MM.1S (cell line): ENCODE measurements around the gene EIF2S2.

ENCODE experiments used
- DNase-seq: peaks from one replicate; pipeline ENCODE4 v3.0.0-alpha.2; 2015
- H2AFZ ChIP-seq: fragments of 300-600 bp; sonication (generic); 2 replicates; pipeline ENCODE4 v1.6.0; 2016; ENCODE audit warnings: antibody characterized with exemption, low read length
- H3F3A ChIP-seq: fragments of 300-600 bp; sonication (generic); 2 replicates; pipeline ENCODE4 v1.6.1; 2016; ENCODE audit warnings: mild to moderate bottlenecking, antibody characterized with exemption, low read length, moderate library complexity, mixed read lengths; ENCODE audit not compliant: insufficient read depth
- H3K27ac ChIP-seq: fragments of 300-600 bp; sonication (generic); 2 replicates; pipeline ENCODE4 v1.5.1; 2016; ENCODE audit warnings: mild to moderate bottlenecking, low read length
- H3K27me3 ChIP-seq: fragments of 300-600 bp; sonication (generic); replicated peaks from 2 replicates; pipeline ENCODE4 v1.6.0; 2016; ENCODE audit warnings: low read length; ENCODE audit not compliant: insufficient read depth
- H3K36me3 ChIP-seq: fragments of 300-600 bp; sonication (generic); replicated peaks from 2 replicates; pipeline ENCODE4 v1.6.1; 2016; ENCODE audit warnings: mild to moderate bottlenecking, low read length, mixed read lengths; ENCODE audit not compliant: insufficient read depth
- H3K4me1 ChIP-seq: fragments of 300-600 bp; sonication (generic); 2 replicates; pipeline ENCODE4 v1.6.1; 2016; ENCODE audit warnings: low read length, mixed read lengths
- H3K4me2 ChIP-seq: fragments of 300-600 bp; sonication (generic); 2 replicates; pipeline ENCODE4 v1.6.0; 2016; ENCODE audit warnings: low read depth, low read length
- H3K4me3 ChIP-seq: fragments of 300-600 bp; sonication (generic); 2 replicates; pipeline ENCODE4 v1.5.1; 2016; ENCODE audit warnings: low read length, mixed read lengths
- H3K79me2 ChIP-seq: fragments of 300-600 bp; sonication (generic); 2 replicates; pipeline ENCODE4 v1.6.1; 2016; ENCODE audit warnings: mixed run types, low read length, mixed read lengths
- H3K9ac ChIP-seq: fragments of 300-600 bp; sonication (generic); 2 replicates; pipeline ENCODE4 v1.6.1; 2016; ENCODE audit warnings: low read length, mixed read lengths
- H3K9me2 ChIP-seq: fragments of 300-600 bp; sonication (generic); replicated peaks from 2 replicates; pipeline ENCODE4 v1.6.1; 2016; ENCODE audit warnings: mild to moderate bottlenecking, low read length, mixed read lengths; ENCODE audit not compliant: insufficient read depth
- H3K9me3 ChIP-seq: fragments of 300-600 bp; sonication (generic); replicated peaks from 2 replicates; pipeline ENCODE4 v1.6.1; 2016; ENCODE audit warnings: mild to moderate bottlenecking, low read length, mixed read lengths; ENCODE audit not compliant: insufficient read depth
- H4K20me1 ChIP-seq: fragments of 300-600 bp; sonication (generic); 2 replicates; pipeline ENCODE4 v1.6.1; 2016; ENCODE audit warnings: mild to moderate bottlenecking, low read length, moderate library complexity, mixed read lengths; ENCODE audit not compliant: insufficient read depth
- EZH2 ChIP-seq: fragments of 300-600 bp; sonication (generic); optimal IDR thresholded peaks from 2 replicates; pipeline ENCODE3; 2017; ENCODE audit warnings: low read depth, mild to moderate bottlenecking, antibody characterized with exemption, low read length, mixed read lengths
- EZH2phosphoT487 ChIP-seq: fragments of 300-600 bp; sonication (generic); IDR thresholded peaks from 2 replicates; pipeline ENCODE4 v1.6.1; 2018; ENCODE audit warnings: antibody characterized with exemption, low read length
- TF ChIP-seq, protein P1 (sequence below): fragments of 300-600 bp; sonication (generic); IDR thresholded peaks from 2 replicates; pipeline ENCODE4 v1.5.1; 2016; ENCODE audit warnings: antibody characterized with exemption, low read length, mixed read lengths

EIF2S2 gene

DNA sequence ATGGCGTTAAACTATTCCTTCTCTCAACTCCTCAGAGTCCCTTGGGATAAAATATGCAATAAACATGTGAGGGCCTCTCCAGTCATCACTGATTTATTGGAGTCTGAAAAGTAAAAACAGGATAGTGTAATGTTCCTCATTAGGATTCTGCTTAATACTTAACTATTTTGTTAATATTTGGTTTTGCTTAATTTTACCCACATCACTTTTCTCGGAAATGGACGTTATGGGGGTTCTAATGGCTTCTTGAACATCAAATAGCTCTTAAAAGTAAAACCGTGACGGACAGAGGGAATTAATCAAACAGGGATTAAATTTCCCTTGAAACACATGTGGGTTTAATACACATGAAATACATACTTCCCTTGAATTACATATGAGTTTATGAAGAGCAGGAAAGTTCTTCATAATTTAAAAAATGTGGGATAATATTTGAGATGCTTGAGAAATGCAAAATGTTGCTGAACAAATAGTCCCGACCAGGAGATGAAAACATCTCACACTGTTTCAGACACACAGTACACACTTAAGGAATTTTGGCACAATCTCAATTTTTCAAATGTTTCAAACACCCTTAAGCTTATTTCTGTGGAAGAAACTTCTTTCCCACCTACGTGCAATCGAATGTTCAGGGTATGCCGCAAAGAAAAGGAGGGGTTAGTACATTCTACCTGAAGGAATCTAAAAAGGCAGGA lies 38.4 kb upstream of the EIF2S2 start:
- no peaks in the 10 kb centered on the region for H3K79me2 ChIP-seq
- H3K27ac ChIP-seq = no peak overlapping the region
- TF ChIP-seq, protein P1, sequence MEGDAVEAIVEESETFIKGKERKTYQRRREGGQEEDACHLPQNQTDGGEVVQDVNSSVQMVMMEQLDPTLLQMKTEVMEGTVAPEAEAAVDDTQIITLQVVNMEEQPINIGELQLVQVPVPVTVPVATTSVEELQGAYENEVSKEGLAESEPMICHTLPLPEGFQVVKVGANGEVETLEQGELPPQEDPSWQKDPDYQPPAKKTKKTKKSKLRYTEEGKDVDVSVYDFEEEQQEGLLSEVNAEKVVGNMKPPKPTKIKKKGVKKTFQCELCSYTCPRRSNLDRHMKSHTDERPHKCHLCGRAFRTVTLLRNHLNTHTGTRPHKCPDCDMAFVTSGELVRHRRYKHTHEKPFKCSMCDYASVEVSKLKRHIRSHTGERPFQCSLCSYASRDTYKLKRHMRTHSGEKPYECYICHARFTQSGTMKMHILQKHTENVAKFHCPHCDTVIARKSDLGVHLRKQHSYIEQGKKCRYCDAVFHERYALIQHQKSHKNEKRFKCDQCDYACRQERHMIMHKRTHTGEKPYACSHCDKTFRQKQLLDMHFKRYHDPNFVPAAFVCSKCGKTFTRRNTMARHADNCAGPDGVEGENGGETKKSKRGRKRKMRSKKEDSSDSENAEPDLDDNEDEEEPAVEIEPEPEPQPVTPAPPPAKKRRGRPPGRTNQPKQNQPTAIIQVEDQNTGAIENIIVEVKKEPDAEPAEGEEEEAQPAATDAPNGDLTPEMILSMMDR = no peak
- TF ChIP-seq EZH2phosphoT487 = no peak
- no peak for TF ChIP-seq EZH2
- no peaks in the 10 kb centered on the region for H3F3A ChIP-seq
- H3K27me3 ChIP-seq = no peaks in the 10 kb centered on the region
- no peak for DNase-seq
- no peaks in the 10 kb centered on the region for H3K9me2 ChIP-seq
- no peak overlapping the region for H3K4me2 ChIP-seq
- no peak overlapping the region for H3K4me3 ChIP-seq
- no peaks in the 10 kb centered on the region for H3K36me3 ChIP-seq
- H3K4me1 ChIP-seq = no peaks in the 10 kb centered on the region
- H4K20me1 ChIP-seq = no peaks in the 10 kb centered on the region
- H2AFZ ChIP-seq = no peak overlapping the region
- H3K9ac ChIP-seq = no peak overlapping the region
- no peaks in the 10 kb centered on the region for H3K9me3 ChIP-seq

DNA sequence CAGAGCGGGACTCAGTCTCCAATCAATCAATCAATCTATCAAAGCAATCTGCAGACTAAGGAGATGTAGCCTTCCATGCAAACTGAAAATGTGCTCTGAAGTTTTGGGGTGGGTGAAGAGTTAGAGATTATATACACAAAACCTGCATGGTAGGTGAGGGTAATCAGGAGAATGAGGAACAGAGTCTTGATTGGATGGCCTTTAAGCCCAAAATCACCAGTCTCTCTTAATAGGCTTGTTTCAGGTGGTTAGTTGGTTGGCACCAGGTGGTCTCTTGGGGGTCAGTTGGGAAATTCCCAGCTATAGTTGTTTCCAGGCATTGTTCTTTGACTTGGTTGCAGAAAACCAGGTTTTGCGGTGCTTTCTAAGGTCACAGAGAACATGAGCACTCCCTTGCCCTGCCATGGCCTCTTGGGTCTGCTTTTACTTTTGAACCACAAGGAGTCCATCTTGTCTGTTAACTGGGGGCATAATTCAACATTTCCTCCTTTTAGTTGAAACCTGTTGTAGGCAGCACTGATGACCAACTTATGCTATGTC lies 33.3 kb upstream of the EIF2S2 start:
- Histone ChIP-seq H3K4me2 (no peak overlapping the region), H3F3A (no peaks in the 10 kb centered on the region), H3K27ac (no peak overlapping the region), H3K4me1 (no peaks in the 10 kb centered on the region), H4K20me1 (no peaks in the 10 kb centered on the region), H3K4me3 (no peak overlapping the region), H3K9ac (no peak overlapping the region), H2AFZ (no peak overlapping the region), H3K36me3 (no peaks in the 10 kb centered on the region), H3K79me2 (no peaks in the 10 kb centered on the region), H3K9me2 (no peaks in the 10 kb centered on the region), H3K9me3 (no peaks in the 10 kb centered on the region), H3K27me3 (no peaks in the 10 kb centered on the region)
- TF ChIP-seq EZH2phosphoT487 (no peak), EZH2 (no peak)
- DNase-seq = no peak

DNA sequence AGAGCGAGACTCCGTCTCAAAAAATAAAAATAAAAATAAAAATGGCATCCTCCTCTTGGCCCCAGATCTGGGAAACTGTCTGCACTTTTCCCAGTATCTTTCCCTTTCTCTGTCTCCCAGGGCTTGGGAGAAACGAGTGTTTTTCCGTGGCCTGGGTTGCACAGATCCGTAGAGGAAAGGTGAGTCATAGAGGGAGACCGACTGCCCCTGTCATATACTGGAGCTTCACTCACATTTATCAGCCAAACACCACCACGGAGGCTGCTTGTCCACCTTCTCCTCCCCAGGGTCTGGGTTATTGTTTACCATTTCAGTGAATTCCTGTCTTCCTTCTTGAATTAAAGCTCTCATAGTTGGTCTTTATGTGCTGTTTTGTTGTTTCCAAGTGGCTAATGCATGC lies 31.9 kb upstream of the EIF2S2 start:
- H3K4me2 ChIP-seq = no peak overlapping the region
- TF ChIP-seq EZH2phosphoT487 (no peak), EZH2 (no peak)
- TF ChIP-seq, protein P1 = no peak
- H3K27ac ChIP-seq = no peak overlapping the region
- H3K9me3 ChIP-seq = no peaks in the 10 kb centered on the region
- no peaks in the 10 kb centered on the region for H3K4me1 ChIP-seq
- no peaks in the 10 kb centered on the region for H3K27me3 ChIP-seq
- H3K36me3 ChIP-seq = no peaks in the 10 kb centered on the region
- DNase-seq = no peak
- no peak overlapping the region for H3K9ac ChIP-seq
- H3F3A ChIP-seq = no peaks in the 10 kb centered on the region
- no peak overlapping the region for H2AFZ ChIP-seq
- H4K20me1 ChIP-seq = no peaks in the 10 kb centered on the region
- H3K4me3 ChIP-seq = no peak overlapping the region
- H3K79me2 ChIP-seq = no peaks in the 10 kb centered on the region
- H3K9me2 ChIP-seq = no peaks in the 10 kb centered on the region

DNA sequence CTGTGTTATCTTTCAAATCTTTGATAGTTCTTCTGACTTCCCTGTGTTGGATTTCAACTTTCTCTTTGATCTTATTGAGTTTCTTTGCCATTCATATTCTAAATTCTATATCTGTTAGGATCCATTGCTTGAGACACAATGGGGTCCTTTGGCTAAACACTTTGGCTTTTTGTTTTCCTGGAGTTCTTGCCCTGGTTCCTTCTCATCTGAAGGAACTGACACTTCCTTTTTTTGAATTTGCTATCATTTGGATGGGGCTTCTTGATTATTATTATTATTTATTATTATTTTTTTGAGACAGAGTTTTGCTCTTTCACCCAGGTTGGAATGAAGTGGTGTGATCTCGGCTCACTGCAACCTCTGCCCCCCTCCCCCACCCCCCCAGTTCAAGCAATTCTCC lies 30.1 kb upstream of the EIF2S2 start:
- no peaks in the 10 kb centered on the region for H3K79me2 ChIP-seq
- H3F3A ChIP-seq = no peaks in the 10 kb centered on the region
- H3K9me2 ChIP-seq = no peaks in the 10 kb centered on the region
- H3K27me3 ChIP-seq = no peaks in the 10 kb centered on the region
- no peak for TF ChIP-seq EZH2phosphoT487
- TF ChIP-seq, protein P1 = no peak
- TF ChIP-seq EZH2 = no peak
- H3K4me2 ChIP-seq = no peak overlapping the region
- H3K36me3 ChIP-seq = no peaks in the 10 kb centered on the region
- H2AFZ ChIP-seq = no peak overlapping the region
- H3K9me3 ChIP-seq = no peaks in the 10 kb centered on the region
- H3K4me3 ChIP-seq = no peak overlapping the region
- H3K9ac ChIP-seq = no peak overlapping the region
- H3K4me1 ChIP-seq = no peaks in the 10 kb centered on the region
- DNase-seq = no peak
- H3K27ac ChIP-seq = no peak overlapping the region
- no peaks in the 10 kb centered on the region for H4K20me1 ChIP-seq
